ENCODE data around the gene RAB3GAP2. TPM values are rescaled to one million over a fixed set of nuclear protein-coding genes. Genes with fewer than 3 reads are reported as not detected.
"Not testable (repeated sequence)": the region's sequence is repeated elsewhere in the genome, so short reads cannot be mapped to it uniquely, and the experiment has no call there.

The RAB3GAP2 gene
- total RNA-seq, 1 donor = 26.7 TPM

GRCh38 chr1:220271706-220272046, 577 bp downstream of the RAB3GAP2 start:
- Histone ChIP-seq H3K4me3 (ENCODE audit: low read length) (peak overlapping the region; percentile 87), H3K4me1 (ENCODE audit: insufficient read depth, low read length) (peaks cover 32% of the 10 kb centered on the region), H3K27me3 (ENCODE audit: insufficient read depth, low read length) (no peaks in the 10 kb centered on the region), H3K9me3 (ENCODE audit: low read depth, low read length) (no peaks in the 10 kb centered on the region)

GRCh38 chr1:220269036-220269435, 3.2 kb downstream of the RAB3GAP2 start:
- H3K4me1 ChIP-seq (ENCODE audit: insufficient read depth, low read length) = peaks cover 26% of the 10 kb centered on the region
- no peaks in the 10 kb centered on the region for H3K27me3 ChIP-seq (ENCODE audit: insufficient read depth, low read length)
- no peaks in the 10 kb centered on the region for H3K9me3 ChIP-seq (ENCODE audit: low read depth, low read length)
- H3K4me3 ChIP-seq (ENCODE audit: low read length) = no peak overlapping the region

- H3K4me3 ChIP-seq (ENCODE audit: low read length) = no peak overlapping the region
- no peaks in the 10 kb centered on the region for H3K9me3 ChIP-seq (ENCODE audit: low read depth, low read length)
- H3K27me3 ChIP-seq (ENCODE audit: insufficient read depth, low read length) = no peaks in the 10 kb centered on the region
- H3K4me1 ChIP-seq (ENCODE audit: insufficient read depth, low read length) = peaks cover 21% of the 10 kb centered on the region
Measured at GRCh38 chr1:220267630-220268029, 4.6 kb downstream of the RAB3GAP2 start.

- not testable (repeated sequence) for H3K9me3 ChIP-seq (ENCODE audit: low read depth, low read length); H3K4me3 ChIP-seq (ENCODE audit: low read length); H3K4me1 ChIP-seq (ENCODE audit: insufficient read depth, low read length); H3K27me3 ChIP-seq (ENCODE audit: insufficient read depth, low read length)
Measured at GRCh38 chr1:220260228-220260627, 12.0 kb downstream of the RAB3GAP2 start.

- H3K4me1 ChIP-seq (ENCODE audit: insufficient read depth, low read length); H3K4me3 ChIP-seq (ENCODE audit: low read length); H3K27me3 ChIP-seq (ENCODE audit: insufficient read depth, low read length); H3K9me3 ChIP-seq (ENCODE audit: low read depth, low read length): not testable (repeated sequence)
Measured at GRCh38 chr1:220259756-220260155, 12.5 kb downstream of the RAB3GAP2 start.

GRCh38 chr1:220256194-220256593, 16.1 kb downstream of the RAB3GAP2 start:
- H3K9me3 ChIP-seq (ENCODE audit: low read depth, low read length); H3K4me3 ChIP-seq (ENCODE audit: low read length); H3K4me1 ChIP-seq (ENCODE audit: insufficient read depth, low read length); H3K27me3 ChIP-seq (ENCODE audit: insufficient read depth, low read length): not testable (repeated sequence)

GRCh38 chr1:220255204-220255603, 17.0 kb downstream of the RAB3GAP2 start:
- Histone ChIP-seq H3K9me3 (ENCODE audit: low read depth, low read length) (no peaks in the 10 kb centered on the region), H3K27me3 (ENCODE audit: insufficient read depth, low read length) (no peaks in the 10 kb centered on the region), H3K4me1 (ENCODE audit: insufficient read depth, low read length) (peaks cover 5% of the 10 kb centered on the region), H3K4me3 (ENCODE audit: low read length) (no peak overlapping the region)

- peaks cover 17% of the 10 kb centered on the region for H3K9me3 ChIP-seq (ENCODE audit: low read depth, low read length)
- not testable (repeated sequence) for H3K4me3 ChIP-seq (ENCODE audit: low read length); H3K27me3 ChIP-seq (ENCODE audit: insufficient read depth, low read length); H3K4me1 ChIP-seq (ENCODE audit: insufficient read depth, low read length)
Measured at GRCh38 chr1:220253290-220253689, 19.0 kb downstream of the RAB3GAP2 start.

GRCh38 chr1:220251272-220251671, 21.0 kb downstream of the RAB3GAP2 start:
- H3K4me3 ChIP-seq (ENCODE audit: low read length) = no peak overlapping the region
- H3K4me1 ChIP-seq (ENCODE audit: insufficient read depth, low read length) = peaks cover 5% of the 10 kb centered on the region
- peaks cover 24% of the 10 kb centered on the region for H3K9me3 ChIP-seq (ENCODE audit: low read depth, low read length)
- no peaks in the 10 kb centered on the region for H3K27me3 ChIP-seq (ENCODE audit: insufficient read depth, low read length)

- no peaks in the 10 kb centered on the region for H3K27me3 ChIP-seq (ENCODE audit: insufficient read depth, low read length)
- H3K4me1 ChIP-seq (ENCODE audit: insufficient read depth, low read length) = peaks cover 1% of the 10 kb centered on the region
- no peak overlapping the region for H3K4me3 ChIP-seq (ENCODE audit: low read length)
- peaks cover 24% of the 10 kb centered on the region for H3K9me3 ChIP-seq (ENCODE audit: low read depth, low read length)
Measured at GRCh38 chr1:220250681-220251080, 21.6 kb downstream of the RAB3GAP2 start.

GRCh38 chr1:220249522-220249921, 22.7 kb downstream of the RAB3GAP2 start:
- Histone ChIP-seq H3K4me3 (ENCODE audit: low read length) (no peak overlapping the region), H3K4me1 (ENCODE audit: insufficient read depth, low read length) (no peaks in the 10 kb centered on the region), H3K27me3 (ENCODE audit: insufficient read depth, low read length) (no peaks in the 10 kb centered on the region), H3K9me3 (ENCODE audit: low read depth, low read length) (peaks cover 24% of the 10 kb centered on the region)

GRCh38 chr1:220248715-220249265, 23.5 kb downstream of the RAB3GAP2 start:
- H3K9me3 ChIP-seq (ENCODE audit: low read depth, low read length) = peaks cover 24% of the 10 kb centered on the region
- not testable (repeated sequence) for H3K4me3 ChIP-seq (ENCODE audit: low read length); H3K27me3 ChIP-seq (ENCODE audit: insufficient read depth, low read length); H3K4me1 ChIP-seq (ENCODE audit: insufficient read depth, low read length)

- H3K9me3 ChIP-seq (ENCODE audit: low read depth, low read length) = peaks cover 24% of the 10 kb centered on the region
- H3K27me3 ChIP-seq (ENCODE audit: insufficient read depth, low read length); H3K4me3 ChIP-seq (ENCODE audit: low read length); H3K4me1 ChIP-seq (ENCODE audit: insufficient read depth, low read length): not testable (repeated sequence)
Measured at GRCh38 chr1:220245900-220246299, 26.4 kb downstream of the RAB3GAP2 start.

GRCh38 chr1:220243947-220244346, 28.3 kb downstream of the RAB3GAP2 start:
- Histone ChIP-seq H3K27me3 (ENCODE audit: insufficient read depth, low read length) (no peaks in the 10 kb centered on the region), H3K9me3 (ENCODE audit: low read depth, low read length) (peaks cover 13% of the 10 kb centered on the region), H3K4me1 (ENCODE audit: insufficient read depth, low read length) (no peaks in the 10 kb centered on the region), H3K4me3 (ENCODE audit: low read length) (no peak overlapping the region)

- no peaks in the 10 kb centered on the region for H3K9me3 ChIP-seq (ENCODE audit: low read depth, low read length)
- no peak overlapping the region for H3K4me3 ChIP-seq (ENCODE audit: low read length)
- no peaks in the 10 kb centered on the region for H3K27me3 ChIP-seq (ENCODE audit: insufficient read depth, low read length)
- no peaks in the 10 kb centered on the region for H3K4me1 ChIP-seq (ENCODE audit: insufficient read depth, low read length)
Measured at GRCh38 chr1:220241072-220241663, 31.1 kb downstream of the RAB3GAP2 start.

- Histone ChIP-seq H3K27me3 (ENCODE audit: insufficient read depth, low read length) (no peaks in the 10 kb centered on the region), H3K4me3 (ENCODE audit: low read length) (no peak overlapping the region), H3K9me3 (ENCODE audit: low read depth, low read length) (no peaks in the 10 kb centered on the region), H3K4me1 (ENCODE audit: insufficient read depth, low read length) (no peaks in the 10 kb centered on the region)
Measured at GRCh38 chr1:220239966-220240365, 32.3 kb downstream of the RAB3GAP2 start.

All from mononuclear cell (primary cell).